Liver (tissue), 9 donors: ENCODE results near the gene FAM83C. TPM values are rescaled to one million over a fixed set of nuclear protein-coding genes. Genes with fewer than 3 reads are reported as not detected.

Experiments used
- DNase-seq: peaks from one replicate; pipeline ENCODE4 v3.0.0-alpha.2; 2017; ENCODE audit warnings: low spot score
- H3K27ac ChIP-seq, 2 donors: one replicate each; pipeline ENCODE4 v1.7.0; 2013; ENCODE audit warnings: inconsistent platforms in 2 of 2, low read length in 2 of 2, control low read depth in 1 of 2, low read depth in 1 of 2, mild to moderate bottlenecking in 1 of 2
- H3K27me3 ChIP-seq, 4 donors: one replicate each; pipeline versions ENCODE4 v1.6.1 to v1.7.0; 2013; ENCODE audit warnings: low read length in 3 of 4, inconsistent platforms in 1 of 4, mild to moderate bottlenecking in 1 of 4, moderate library complexity in 1 of 4; ENCODE audit not compliant: control insufficient read depth in 4 of 4, insufficient read depth in 4 of 4
- H3K36me3 ChIP-seq, 4 donors: one replicate each; pipeline versions ENCODE4 v1.6.1 to v1.7.0; 2013; ENCODE audit warnings: low read length in 3 of 4, mild to moderate bottlenecking in 3 of 4, low read depth in 1 of 4, moderate library complexity in 1 of 4; ENCODE audit not compliant: control insufficient read depth in 4 of 4, insufficient read depth in 3 of 4
- H3K4me1 ChIP-seq, 4 donors: one replicate each; pipeline versions ENCODE4 v1.6.1 to v1.7.0; 2013; ENCODE audit warnings: low read length in 3 of 4, mild to moderate bottlenecking in 3 of 4, moderate library complexity in 1 of 4; ENCODE audit not compliant: control insufficient read depth in 4 of 4, insufficient read depth in 4 of 4
- H3K4me3 ChIP-seq, 3 donors: one replicate each; pipeline versions ENCODE4 v1.6.1 to v1.7.0; 2013; ENCODE audit warnings: low read length in 3 of 3, control low read depth in 1 of 3, low read depth in 1 of 3, mild to moderate bottlenecking in 1 of 3
- H3K9ac ChIP-seq, 2 donors: one replicate each; pipeline ENCODE4 v1.7.0; 2013; ENCODE audit warnings: low read length in 2 of 2, mild to moderate bottlenecking in 2 of 2, moderate library complexity in 2 of 2, control low read depth in 1 of 2, low read depth in 1 of 2
- H3K9me3 ChIP-seq, 4 donors: one replicate each; pipeline versions ENCODE4 v1.6.1 to v1.7.0; 2013; ENCODE audit warnings: low read length in 3 of 4; ENCODE audit not compliant: control insufficient read depth in 4 of 4
- CTCF ChIP-seq: fragments of 150-350 bp; IDR thresholded peaks from 2 replicates; pipeline ENCODE4 v1.5.1; 2017; ENCODE audit warnings: improper control_type of control experiment, low read depth, low read length; ENCODE audit not compliant: missing input control
- EGR1 ChIP-seq, 2 donors: IDR thresholded peaks; 2 replicates each; pipeline ENCODE4 v1.6.1; 2016 to 2018; ENCODE audit warnings: antibody characterized with exemption in 2 of 2, low read depth in 2 of 2
- FOXA1 ChIP-seq: IDR thresholded peaks from 2 replicates; pipeline ENCODE4 v1.6.1; 2016; ENCODE audit warnings: antibody characterized with exemption
- FOXA2 ChIP-seq: IDR thresholded peaks from 2 replicates; pipeline ENCODE4 v1.6.1; 2016; ENCODE audit warnings: antibody characterized with exemption
- GABPA ChIP-seq, 2 donors: IDR thresholded peaks in 1 of 2; conservative IDR thresholded peaks in 1 of 2; 2 replicates each; pipeline ENCODE4 v1.6.1; 2016; ENCODE audit warnings: antibody characterized with exemption in 2 of 2, mild to moderate bottlenecking in 1 of 2, moderate library complexity in 1 of 2
- HNF4A ChIP-seq, 2 donors: conservative IDR thresholded peaks; 2 replicates each; pipeline ENCODE4 v1.6.1; 2016; ENCODE audit warnings: antibody characterized with exemption in 2 of 2, mild to moderate bottlenecking in 2 of 2
- HNF4G ChIP-seq: IDR thresholded peaks from 2 replicates; pipeline ENCODE4 v1.6.1; 2016; ENCODE audit warnings: antibody characterized with exemption
- JUND ChIP-seq, 2 donors: IDR thresholded peaks; 2 replicates each; pipeline ENCODE4 v1.6.1; 2016; ENCODE audit warnings: antibody characterized with exemption in 2 of 2
- NR2F2 ChIP-seq: IDR thresholded peaks from 2 replicates; pipeline ENCODE4 v1.6.1; 2016; ENCODE audit warnings: antibody characterized with exemption
- RXRA ChIP-seq, 2 donors: IDR thresholded peaks; 2 replicates each; pipeline ENCODE4 v1.6.1; 2017 to 2018; ENCODE audit warnings: antibody characterized with exemption in 2 of 2, mild to moderate bottlenecking in 1 of 2
- SP1 ChIP-seq: IDR thresholded peaks from 2 replicates; pipeline ENCODE4 v1.6.1; 2018; ENCODE audit warnings: antibody characterized with exemption, mild to moderate bottlenecking
- TAF1 ChIP-seq: conservative IDR thresholded peaks from 2 replicates; pipeline ENCODE4 v1.6.1; 2016; ENCODE audit warnings: antibody characterized with exemption, mild to moderate bottlenecking
- WGBS: extraction: QIAGEN DNeasy Blood & Tissue Kit; methylation state at CpG from one replicate; pipeline ENCODE4 v1.1.7; 2013; 5-methylcytosine and 5-hydroxymethylcytosine counted together
- polyA plus RNA-seq, 2 donors: library from polyadenylated mRNA; stranded (reverse) in 1 of 2; unstranded in 1 of 2; fragments of 200-250 nt in 1 of 2; fragments of >200 nt in 1 of 2; fragmentation: Nextera tagmentation in 1 of 2; extraction: Ambion mirVana in 1 of 2; gene quantifications; one replicate each; pipeline versions ENCODE4 v1.2.1 to v1.2.3, GENCODE V29; 2013 to 2015
- total RNA-seq, 2 donors: library from RNA; depleted of rRNA; stranded (reverse); fragments of >200 nt; gene quantifications; one replicate each; pipeline ENCODE4 v1.2.3, GENCODE V29; 2014
- TF ChIP-seq, protein P1 (sequence below): IDR thresholded peaks from 2 replicates; pipeline ENCODE4 v1.6.1; 2016; ENCODE audit warnings: antibody characterized with exemption
- TF ChIP-seq, protein P2 (sequence below): IDR thresholded peaks from 2 replicates; pipeline ENCODE4 v1.6.1; 2016; ENCODE audit warnings: antibody characterized with exemption, mild to moderate bottlenecking
- TF ChIP-seq, protein P3 (sequence below): IDR thresholded peaks from 2 replicates; pipeline ENCODE4 v1.6.1; 2016; ENCODE audit warnings: antibody characterized with exemption
- donor health status: healthy.
- donor health status: healthy.
- donor health status: healthy.
- donor health status: healthy.
- donor health status: healthy.

The FAM83C gene
- total and polyA plus RNA-seq, 4 donors = 0.05 TPM; not detected in 3

DNA sequence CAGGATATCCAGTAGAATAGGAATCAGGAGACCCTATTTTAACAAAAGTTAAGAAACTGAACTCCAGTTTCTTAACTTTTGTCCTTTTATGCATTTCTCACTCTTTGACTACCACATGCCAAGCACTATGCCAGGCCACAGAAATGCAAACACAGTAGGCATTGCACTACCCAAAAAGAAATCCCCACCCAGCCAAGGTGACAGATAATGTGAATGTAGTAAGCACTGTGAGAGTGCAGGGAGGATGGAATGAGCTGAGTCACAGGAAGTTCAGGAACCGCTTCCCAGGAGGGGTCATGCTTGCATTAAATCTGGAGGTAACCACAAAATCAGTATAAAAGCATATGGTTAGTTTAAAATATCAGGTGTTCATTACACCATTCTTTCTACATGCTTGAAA, 20.1 kb upstream of the FAM83C start:
- Histone ChIP-seq H3K27me3 (no peaks in the 10 kb centered on the region), H3K36me3 (peaks cover 0 to 4% (median 0%) of the 10 kb centered on the region in 4 donors), H3K4me1 (peaks cover 2 to 13% (median 12%) of the 10 kb centered on the region in 4 donors), H3K9me3 (no peaks in the 10 kb centered on the region), H3K9ac (no peak overlapping the region), H3K4me3 (no peak overlapping the region), H3K27ac (no peak overlapping the region)
- WGBS = 79% methylated on average over 1 of the region's 1 CpG
- TF ChIP-seq JUND (IDR thresholded peaks at IDR 0.05) (no peak), TAF1 (no peak), HNF4A (conservative IDR thresholded peaks at IDR 0.05) (no peak), RXRA (IDR thresholded peaks at IDR 0.05) (no peak), EGR1 (IDR thresholded peaks at IDR 0.05; ENCODE audit: low read depth in 2 of 2) (no peak), FOXA1 (no peak), SP1 (no peak), FOXA2 (no peak), NR2F2 (no peak)
- TF ChIP-seq, protein P1, sequence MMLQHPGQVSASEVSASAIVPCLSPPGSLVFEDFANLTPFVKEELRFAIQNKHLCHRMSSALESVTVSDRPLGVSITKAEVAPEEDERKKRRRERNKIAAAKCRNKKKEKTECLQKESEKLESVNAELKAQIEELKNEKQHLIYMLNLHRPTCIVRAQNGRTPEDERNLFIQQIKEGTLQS = no peak
- TF ChIP-seq, protein P2, sequence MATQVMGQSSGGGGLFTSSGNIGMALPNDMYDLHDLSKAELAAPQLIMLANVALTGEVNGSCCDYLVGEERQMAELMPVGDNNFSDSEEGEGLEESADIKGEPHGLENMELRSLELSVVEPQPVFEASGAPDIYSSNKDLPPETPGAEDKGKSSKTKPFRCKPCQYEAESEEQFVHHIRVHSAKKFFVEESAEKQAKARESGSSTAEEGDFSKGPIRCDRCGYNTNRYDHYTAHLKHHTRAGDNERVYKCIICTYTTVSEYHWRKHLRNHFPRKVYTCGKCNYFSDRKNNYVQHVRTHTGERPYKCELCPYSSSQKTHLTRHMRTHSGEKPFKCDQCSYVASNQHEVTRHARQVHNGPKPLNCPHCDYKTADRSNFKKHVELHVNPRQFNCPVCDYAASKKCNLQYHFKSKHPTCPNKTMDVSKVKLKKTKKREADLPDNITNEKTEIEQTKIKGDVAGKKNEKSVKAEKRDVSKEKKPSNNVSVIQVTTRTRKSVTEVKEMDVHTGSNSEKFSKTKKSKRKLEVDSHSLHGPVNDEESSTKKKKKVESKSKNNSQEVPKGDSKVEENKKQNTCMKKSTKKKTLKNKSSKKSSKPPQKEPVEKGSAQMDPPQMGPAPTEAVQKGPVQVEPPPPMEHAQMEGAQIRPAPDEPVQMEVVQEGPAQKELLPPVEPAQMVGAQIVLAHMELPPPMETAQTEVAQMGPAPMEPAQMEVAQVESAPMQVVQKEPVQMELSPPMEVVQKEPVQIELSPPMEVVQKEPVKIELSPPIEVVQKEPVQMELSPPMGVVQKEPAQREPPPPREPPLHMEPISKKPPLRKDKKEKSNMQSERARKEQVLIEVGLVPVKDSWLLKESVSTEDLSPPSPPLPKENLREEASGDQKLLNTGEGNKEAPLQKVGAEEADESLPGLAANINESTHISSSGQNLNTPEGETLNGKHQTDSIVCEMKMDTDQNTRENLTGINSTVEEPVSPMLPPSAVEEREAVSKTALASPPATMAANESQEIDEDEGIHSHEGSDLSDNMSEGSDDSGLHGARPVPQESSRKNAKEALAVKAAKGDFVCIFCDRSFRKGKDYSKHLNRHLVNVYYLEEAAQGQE = no peak
- TF ChIP-seq, protein P3, sequence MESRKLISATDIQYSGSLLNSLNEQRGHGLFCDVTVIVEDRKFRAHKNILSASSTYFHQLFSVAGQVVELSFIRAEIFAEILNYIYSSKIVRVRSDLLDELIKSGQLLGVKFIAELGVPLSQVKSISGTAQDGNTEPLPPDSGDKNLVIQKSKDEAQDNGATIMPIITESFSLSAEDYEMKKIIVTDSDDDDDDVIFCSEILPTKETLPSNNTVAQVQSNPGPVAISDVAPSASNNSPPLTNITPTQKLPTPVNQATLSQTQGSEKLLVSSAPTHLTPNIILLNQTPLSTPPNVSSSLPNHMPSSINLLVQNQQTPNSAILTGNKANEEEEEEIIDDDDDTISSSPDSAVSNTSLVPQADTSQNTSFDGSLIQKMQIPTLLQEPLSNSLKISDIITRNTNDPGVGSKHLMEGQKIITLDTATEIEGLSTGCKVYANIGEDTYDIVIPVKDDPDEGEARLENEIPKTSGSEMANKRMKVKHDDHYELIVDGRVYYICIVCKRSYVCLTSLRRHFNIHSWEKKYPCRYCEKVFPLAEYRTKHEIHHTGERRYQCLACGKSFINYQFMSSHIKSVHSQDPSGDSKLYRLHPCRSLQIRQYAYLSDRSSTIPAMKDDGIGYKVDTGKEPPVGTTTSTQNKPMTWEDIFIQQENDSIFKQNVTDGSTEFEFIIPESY = no peak
- DNase-seq = no peak

- H3K4me1 ChIP-seq = peaks cover 2 to 18% (median 16%) of the 10 kb centered on the region in 4 donors
- H3K4me3 ChIP-seq = no peak overlapping the region
- H3K9me3 ChIP-seq = no peaks in the 10 kb centered on the region
- TF ChIP-seq, protein P1 = no peak
- TF ChIP-seq FOXA1 (no peak), TAF1 (no peak), CTCF (no peak), RXRA (IDR thresholded peaks at IDR 0.05) (no peak), NR2F2 (no peak), HNF4A (conservative IDR thresholded peaks at IDR 0.05) (no peak), FOXA2 (no peak), HNF4G (no peak), GABPA (IDR thresholded peaks at IDR 0.05 in 1 of 2, conservative IDR thresholded peaks at IDR 0.05 in 1 of 2) (no peak), EGR1 (IDR thresholded peaks at IDR 0.05; ENCODE audit: low read depth in 2 of 2) (no peak)
- TF ChIP-seq, protein P3 = no peak
- no peak overlapping the region for H3K9ac ChIP-seq
- DNase-seq = no peak
- H3K27ac ChIP-seq = no peak overlapping the region
- WGBS = 94% methylated on average over 5 of the region's 5 CpGs
- H3K27me3 ChIP-seq = no peaks in the 10 kb centered on the region
- H3K36me3 ChIP-seq = peaks cover 0 to 4% (median 0%) of the 10 kb centered on the region in 4 donors
Observed at GRCh38 chr20:35311822-35312221, 19.6 kb upstream of the FAM83C start.
